Mucosa of descending colon (tissue), 3 donors: ENCODE data around the gene FAM219B. TPM values are rescaled to one million over a fixed set of nuclear protein-coding genes. Genes with fewer than 3 reads are reported as not detected.

Source experiments
- ATAC-seq: fragments of 200-7000 bp; cut with Tn5 transposase; one replicate; pipeline ENCODE4 v1.9.1; 2020; ENCODE audit warnings: mild to moderate bottlenecking, moderate library complexity
- DNase-seq, 3 donors: peaks; one replicate each; pipeline ENCODE4 v3.0.0-alpha.2; 2020
- H3K36me3 ChIP-seq: fragments of 200-600 bp; one replicate; pipeline ENCODE4 v1.8.0; 2021; ENCODE audit warnings: low read depth, mild to moderate bottlenecking
- H3K4me1 ChIP-seq: fragments of 200-600 bp; one replicate; pipeline ENCODE4 v1.8.0; 2021; ENCODE audit warnings: low read depth, mild to moderate bottlenecking
- H3K4me3 ChIP-seq: fragments of 200-600 bp; one replicate; pipeline ENCODE4 v1.8.0; 2021; ENCODE audit warnings: mild to moderate bottlenecking
- H3K9me3 ChIP-seq: fragments of 200-600 bp; one replicate; pipeline ENCODE4 v1.8.0; 2021; ENCODE audit warnings: mild to moderate bottlenecking
- intact Hi-C, 2 donors: fragments of 100-400 bp; cut with DNase I in 1 of 2; cut with micrococcal nuclease in 1 of 2; formaldehyde crosslinking; loops; one replicate each; pipeline versions ENCODE4 v1.11.0 to v1.11.1; 2022; cut with DNase I, micrococcal nuclease
- total RNA-seq, 3 donors: library from RNA; stranded (reverse); fragmentation: NEBNext Ultra II Directional in 2 of 3; extraction: Animal tissue kit (Norgen Biotek cat#: 25700) in 2 of 3; gene quantifications; one replicate each; pipeline versions ENCODE4 v1.2.1 to v1.2.4, GENCODE V29; 2021 to 2023
- TF ChIP-seq, protein P1 (sequence below): fragments of 200-600 bp; IDR thresholded peaks from one replicate; pipeline ENCODE4 v1.8.0; 2022; ENCODE audit warnings: antibody characterized with exemption, mild to moderate bottlenecking
- donor health status: DM: no; HTN: no; CAD: no; lungs with moderate emphysema.
- donor health status: DM: no; HTN: no; CAD: no.
- donor health status: DM: no; HTN: yes; CAD: no.

The FAM219B gene
- total RNA-seq, 3 donors from 2014 or later: 50.7 to 88.2 (median 83.1) TPM

DNA sequence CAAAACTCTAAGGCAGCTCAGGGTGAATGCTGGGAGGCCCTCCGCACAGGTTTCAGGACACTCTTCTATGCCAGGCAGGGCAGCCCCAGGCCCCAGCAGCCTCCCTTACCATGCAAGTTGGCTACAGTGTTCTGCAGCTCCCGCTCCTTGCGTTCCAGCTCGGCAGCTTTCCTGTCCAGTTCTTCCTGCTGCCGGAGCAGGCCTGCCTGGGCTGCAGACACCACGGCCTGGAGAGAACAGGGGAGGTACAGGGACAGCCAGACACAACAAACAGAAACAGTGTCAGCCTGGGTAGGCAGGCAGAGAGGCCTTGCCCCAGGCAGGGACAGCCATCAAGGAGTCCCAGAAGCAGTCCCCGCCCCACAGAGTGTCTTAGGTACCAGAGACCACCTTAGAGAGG lies 54.7 kb downstream of the FAM219B start:
- no peak overlapping the region for H3K4me3 ChIP-seq
- TF ChIP-seq, protein P1, sequence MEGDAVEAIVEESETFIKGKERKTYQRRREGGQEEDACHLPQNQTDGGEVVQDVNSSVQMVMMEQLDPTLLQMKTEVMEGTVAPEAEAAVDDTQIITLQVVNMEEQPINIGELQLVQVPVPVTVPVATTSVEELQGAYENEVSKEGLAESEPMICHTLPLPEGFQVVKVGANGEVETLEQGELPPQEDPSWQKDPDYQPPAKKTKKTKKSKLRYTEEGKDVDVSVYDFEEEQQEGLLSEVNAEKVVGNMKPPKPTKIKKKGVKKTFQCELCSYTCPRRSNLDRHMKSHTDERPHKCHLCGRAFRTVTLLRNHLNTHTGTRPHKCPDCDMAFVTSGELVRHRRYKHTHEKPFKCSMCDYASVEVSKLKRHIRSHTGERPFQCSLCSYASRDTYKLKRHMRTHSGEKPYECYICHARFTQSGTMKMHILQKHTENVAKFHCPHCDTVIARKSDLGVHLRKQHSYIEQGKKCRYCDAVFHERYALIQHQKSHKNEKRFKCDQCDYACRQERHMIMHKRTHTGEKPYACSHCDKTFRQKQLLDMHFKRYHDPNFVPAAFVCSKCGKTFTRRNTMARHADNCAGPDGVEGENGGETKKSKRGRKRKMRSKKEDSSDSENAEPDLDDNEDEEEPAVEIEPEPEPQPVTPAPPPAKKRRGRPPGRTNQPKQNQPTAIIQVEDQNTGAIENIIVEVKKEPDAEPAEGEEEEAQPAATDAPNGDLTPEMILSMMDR: no peak
- peaks cover 23% of the 10 kb centered on the region for H3K36me3 ChIP-seq
- H3K9me3 ChIP-seq: no peaks in the 10 kb centered on the region
- intact Hi-C loops: no loop called here
- peaks cover 16% of the 10 kb centered on the region for H3K4me1 ChIP-seq
- ATAC-seq (no peak), DNase-seq (no peak)

DNA sequence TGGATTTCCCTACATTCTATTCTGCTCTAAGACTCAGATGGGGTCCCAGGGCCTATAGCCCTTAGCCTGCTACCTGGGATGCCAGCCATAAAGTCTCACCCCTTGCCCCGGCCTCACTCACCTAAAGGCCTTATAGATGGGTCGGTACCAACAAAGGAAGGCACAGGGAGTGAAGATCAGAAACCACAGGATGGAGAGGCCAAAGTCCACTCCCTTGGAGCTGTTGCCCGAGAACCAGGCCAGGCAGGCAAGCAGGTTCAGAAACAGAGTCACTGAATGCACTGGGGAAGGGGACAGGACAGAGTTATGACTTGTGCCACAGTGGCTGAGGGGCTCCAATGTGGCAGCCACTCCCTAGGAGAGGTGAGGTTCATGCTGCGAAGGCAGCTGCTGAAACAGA lies 56.3 kb downstream of the FAM219B start:
- TF ChIP-seq, protein P1: no peak
- Histone ChIP-seq H3K4me3 (no peak overlapping the region), H3K9me3 (no peaks in the 10 kb centered on the region), H3K4me1 (peaks cover 6% of the 10 kb centered on the region), H3K36me3 (peaks cover 23% of the 10 kb centered on the region)
- ATAC-seq (peak; percentile 59), DNase-seq (peak in 1 of 3 donors; percentile 34)
- intact Hi-C loops: no loop called here

Other genes with a start within 250 kb of the FAM219B start
- 10 to 100 TPM; 30.9 to 31.9 (median 31.6) TPM for gene EDC3, start 210.8 kb downstream of the FAM219B start, total RNA-seq
- under 1 TPM in 2 of 3 donors, not detected in 1; 0.13 to 0.27 TPM for gene CYP1A1, start 181.3 kb downstream of the FAM219B start, total RNA-seq
- not detected for gene CYP1A2, start 158.0 kb downstream of the FAM219B start, total RNA-seq
- gene CSK, start 124.8 kb downstream of the FAM219B start, total RNA-seq: 100 to 1,000 TPM in 1 of 3 donors, 10 to 100 TPM in 2; 66.2 to 103 (median 90.5) TPM
- gene LMAN1L, start 94.0 kb downstream of the FAM219B start, total RNA-seq: under 1 TPM; 0.32 to 0.60 (median 0.55) TPM
- under 1 TPM in 2 of 3 donors, not detected in 1; 0.16 to 0.19 TPM for gene CPLX3, start 80.2 kb downstream of the FAM219B start, total RNA-seq
- gene ULK3, start 63.7 kb downstream of the FAM219B start, total RNA-seq: 10 to 100 TPM; 66.5 to 89.3 (median 73.1) TPM
- 100 to 1,000 TPM; 125 to 236 (median 218) TPM for gene SCAMP2, start 33.5 kb downstream of the FAM219B start, total RNA-seq
- gene MPI, start 16.8 kb downstream of the FAM219B start, total RNA-seq: 10 to 100 TPM; 50.2 to 96.5 (median 68.3) TPM
- gene COX5A, start 31.2 kb upstream of the FAM219B start, total RNA-seq: 100 to 1,000 TPM; 312 to 673 (median 597) TPM
- 10 to 100 TPM in 2 of 3 donors, 1 to 10 TPM in 1; 8.9 to 13.6 (median 12.3) TPM for gene RPP25, start 49.9 kb upstream of the FAM219B start, total RNA-seq
- gene SCAMP5, start 88.7 kb upstream of the FAM219B start, total RNA-seq: 10 to 100 TPM in 1 of 3 donors, 1 to 10 TPM in 2; 7.3 to 10.8 (median 7.4) TPM
- gene PPCDC, start 116.7 kb upstream of the FAM219B start, total RNA-seq: 10 to 100 TPM; 12.4 to 18.9 (median 18.2) TPM